Measurements from ENCODE around the gene RPS6KA6. TPM values are rescaled to one million over a fixed set of nuclear protein-coding genes. Genes with fewer than 3 reads are reported as not detected.

The RPS6KA6 gene
- total and polyA plus RNA-seq, 8 donors = 0.29 to 22.3 (median 1.1) TPM

DNA sequence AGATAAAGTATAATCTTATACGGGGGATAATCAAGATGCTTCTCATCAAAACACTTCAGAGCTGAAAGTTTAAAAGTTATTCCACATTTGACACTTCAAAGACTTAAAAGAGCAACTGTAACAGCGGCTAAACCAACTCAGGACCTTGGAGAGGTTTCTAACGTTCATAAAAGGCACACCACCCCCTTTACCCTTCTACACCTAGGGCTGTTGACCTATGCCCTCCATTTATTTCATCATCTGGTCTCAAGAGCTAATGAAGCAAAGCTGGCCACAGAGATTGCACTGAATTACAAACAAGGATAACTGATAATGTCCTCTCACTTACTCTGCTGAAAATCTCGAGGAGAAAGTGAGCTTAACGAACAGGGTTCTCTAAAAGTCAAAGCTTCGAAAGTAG lies 1.1 kb upstream of the RPS6KA6 start:
- H3K36me3 ChIP-seq = no peaks in the 10 kb centered on the region
- DNase-seq = no peak
- no peaks in the 10 kb centered on the region for H3K27me3 ChIP-seq
- no peak overlapping the region for H3K4me3 ChIP-seq
- WGBS, 5 donors = 35 to 48% (median 45%) methylated on average over 6 of the region's 6 CpGs
- H3K4me1 ChIP-seq = no peaks in the 10 kb centered on the region
- H3K27ac ChIP-seq = no peak overlapping the region
- intact Hi-C loops (cut with DNase I; ENCODE audit: low total_unique reads) = no loop called here
- no peak for TF ChIP-seq POLR2A (IDR thresholded peaks at IDR 0.05)
- no peak for TF ChIP-seq EP300 (IDR thresholded peaks at IDR 0.05)
- no peak for TF ChIP-seq POLR2AphosphoS5 (IDR thresholded peaks at IDR 0.05)
- TF ChIP-seq, protein P1, sequence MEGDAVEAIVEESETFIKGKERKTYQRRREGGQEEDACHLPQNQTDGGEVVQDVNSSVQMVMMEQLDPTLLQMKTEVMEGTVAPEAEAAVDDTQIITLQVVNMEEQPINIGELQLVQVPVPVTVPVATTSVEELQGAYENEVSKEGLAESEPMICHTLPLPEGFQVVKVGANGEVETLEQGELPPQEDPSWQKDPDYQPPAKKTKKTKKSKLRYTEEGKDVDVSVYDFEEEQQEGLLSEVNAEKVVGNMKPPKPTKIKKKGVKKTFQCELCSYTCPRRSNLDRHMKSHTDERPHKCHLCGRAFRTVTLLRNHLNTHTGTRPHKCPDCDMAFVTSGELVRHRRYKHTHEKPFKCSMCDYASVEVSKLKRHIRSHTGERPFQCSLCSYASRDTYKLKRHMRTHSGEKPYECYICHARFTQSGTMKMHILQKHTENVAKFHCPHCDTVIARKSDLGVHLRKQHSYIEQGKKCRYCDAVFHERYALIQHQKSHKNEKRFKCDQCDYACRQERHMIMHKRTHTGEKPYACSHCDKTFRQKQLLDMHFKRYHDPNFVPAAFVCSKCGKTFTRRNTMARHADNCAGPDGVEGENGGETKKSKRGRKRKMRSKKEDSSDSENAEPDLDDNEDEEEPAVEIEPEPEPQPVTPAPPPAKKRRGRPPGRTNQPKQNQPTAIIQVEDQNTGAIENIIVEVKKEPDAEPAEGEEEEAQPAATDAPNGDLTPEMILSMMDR (IDR thresholded peaks at IDR 0.05) = no peak
- H3K9me3 ChIP-seq = no peaks in the 10 kb centered on the region

DNA sequence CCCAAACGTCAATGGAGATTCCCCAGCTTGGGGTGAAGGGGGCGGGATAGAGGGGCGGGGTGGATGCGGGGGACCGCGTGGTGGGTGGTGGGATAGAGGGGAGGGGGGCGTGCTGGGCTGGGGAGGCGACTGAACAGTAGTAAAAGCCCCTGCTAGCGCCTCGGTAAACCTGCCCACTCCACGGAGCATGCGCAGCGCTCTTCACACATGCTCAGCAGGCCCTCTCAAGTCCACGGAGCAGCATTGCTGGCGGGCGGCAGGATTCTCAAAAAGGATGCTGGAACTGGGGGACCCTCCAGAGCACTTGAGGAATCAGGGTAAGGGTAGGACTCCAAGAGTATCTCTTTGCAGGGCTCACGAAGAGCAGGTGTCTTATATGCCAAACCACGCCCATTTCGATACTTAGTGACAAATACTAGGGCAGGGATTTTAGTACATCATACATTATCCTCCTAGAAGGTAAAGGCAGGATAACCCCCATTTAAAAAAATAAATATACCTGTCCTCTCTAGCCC lies 378 bp upstream of the RPS6KA6 start:
- TF ChIP-seq, protein P1 (IDR thresholded peaks at IDR 0.05) = no peak
- no peak for TF ChIP-seq POLR2AphosphoS5 (IDR thresholded peaks at IDR 0.05)
- TF ChIP-seq EP300 (IDR thresholded peaks at IDR 0.05) = no peak
- no peak for TF ChIP-seq POLR2A (IDR thresholded peaks at IDR 0.05)
- Histone ChIP-seq H3K27ac (peak overlapping the region in 4 of 5 donors; percentile 14 to 73 (median 39)), H3K36me3 (no peaks in the 10 kb centered on the region), H3K9me3 (no peaks in the 10 kb centered on the region), H3K27me3 (no peaks in the 10 kb centered on the region), H3K4me1 (no peaks in the 10 kb centered on the region), H3K4me3 (peak overlapping the region; percentile 53 to 65 (median 57))
- peak; percentile 51 to 92 for DNase-seq
- WGBS, 5 donors = 4 to 31% (median 10%) methylated on average over 6 to 19 of the region's 19 CpGs
- intact Hi-C loops (cut with DNase I; ENCODE audit: low total_unique reads) = no loop called here

DNA sequence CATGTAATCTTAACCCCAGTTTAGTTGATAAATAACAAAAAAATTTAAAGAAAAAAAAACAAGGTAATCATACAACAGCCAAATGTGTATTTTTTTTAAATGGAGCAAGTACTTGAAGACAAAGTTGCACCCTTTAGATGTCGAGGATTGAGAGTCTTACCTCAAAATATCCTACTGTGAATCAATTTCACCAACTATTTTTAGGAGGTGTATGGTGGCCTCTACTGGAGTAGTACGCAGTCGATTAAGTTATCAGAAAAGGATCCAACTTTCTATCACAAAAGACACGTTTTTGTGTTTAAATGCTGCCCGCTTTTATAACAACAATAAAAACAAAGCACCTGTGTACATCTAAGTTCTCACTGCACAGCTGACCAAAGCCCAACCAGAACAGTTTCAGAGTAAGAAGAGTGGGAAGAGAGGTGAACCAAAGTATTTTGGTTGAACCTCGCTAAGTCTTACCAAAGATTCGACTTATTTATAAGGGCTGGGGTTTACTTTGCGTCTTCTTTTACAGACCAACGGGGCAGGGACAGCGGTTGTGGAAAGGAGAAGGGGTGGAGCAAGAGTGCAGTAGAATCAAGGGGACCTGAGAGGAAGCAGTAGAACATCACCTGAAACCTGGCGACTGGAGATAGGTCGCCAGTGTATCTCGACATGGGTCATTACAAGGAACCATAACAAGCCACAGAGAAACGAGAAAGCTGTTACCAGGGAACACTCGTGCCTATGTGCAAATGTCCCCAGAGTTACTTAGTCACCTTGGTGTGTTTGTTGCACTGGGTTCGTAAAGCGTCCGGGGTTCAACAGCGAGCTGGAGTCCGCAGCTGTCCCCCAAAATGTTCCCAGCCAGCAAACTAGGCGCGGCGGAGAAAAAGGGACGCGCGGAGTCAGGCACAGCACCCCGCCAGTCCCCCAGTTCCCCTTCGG lies 1.1 kb downstream of the RPS6KA6 start:
- TF ChIP-seq POLR2AphosphoS5 (IDR thresholded peaks at IDR 0.05) = no peak
- TF ChIP-seq, protein P1 (IDR thresholded peaks at IDR 0.05) = no peak
- no peak for TF ChIP-seq EP300 (IDR thresholded peaks at IDR 0.05)
- TF ChIP-seq POLR2A (IDR thresholded peaks at IDR 0.05) = no peak
- no peaks in the 10 kb centered on the region for H3K9me3 ChIP-seq
- intact Hi-C loops (cut with DNase I; ENCODE audit: low total_unique reads) = no loop called here
- H3K27me3 ChIP-seq = no peaks in the 10 kb centered on the region
- no peaks in the 10 kb centered on the region for H3K36me3 ChIP-seq
- DNase-seq = no peak
- WGBS, 5 donors = 6 to 40% (median 9%) methylated on average over 17 to 28 of the region's 28 CpGs
- peak overlapping the region; percentile 53 to 65 (median 57) for H3K4me3 ChIP-seq
- no peaks in the 10 kb centered on the region for H3K4me1 ChIP-seq
- H3K27ac ChIP-seq = peak overlapping the region in 4 of 5 donors; percentile 25 to 73 (median 42)

DNA sequence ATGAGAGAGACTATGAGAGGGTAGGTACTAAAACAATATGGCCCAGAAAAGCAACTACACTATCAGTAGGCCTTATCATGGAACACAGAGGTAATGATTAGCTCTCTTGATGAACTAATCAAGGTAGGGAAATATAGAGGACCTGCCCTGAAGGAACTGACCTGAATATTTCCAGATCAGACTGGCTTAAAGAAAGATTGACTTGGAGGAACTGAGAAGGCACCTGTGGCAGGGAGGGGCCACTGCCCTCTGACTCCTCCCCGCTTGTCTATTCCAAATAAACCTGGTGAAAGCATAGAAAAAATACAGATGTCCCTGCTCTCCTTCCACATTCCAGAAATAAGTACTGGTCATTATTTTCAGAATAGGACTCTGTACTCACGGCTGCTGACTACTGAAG lies 5.5 kb downstream of the RPS6KA6 start:
- Histone ChIP-seq H3K4me1 (no peaks in the 10 kb centered on the region), H3K9me3 (no peaks in the 10 kb centered on the region), H3K27me3 (no peaks in the 10 kb centered on the region), H3K36me3 (no peaks in the 10 kb centered on the region), H3K27ac (no peak overlapping the region), H3K4me3 (no peak overlapping the region)
- intact Hi-C loops (cut with DNase I; ENCODE audit: low total_unique reads) = no loop called here
- TF ChIP-seq, protein P1 (IDR thresholded peaks at IDR 0.05) = no peak
- TF ChIP-seq POLR2AphosphoS5 (IDR thresholded peaks at IDR 0.05) (no peak), POLR2A (IDR thresholded peaks at IDR 0.05) (no peak), EP300 (IDR thresholded peaks at IDR 0.05) (no peak)
- DNase-seq = peak in 1 of 2 donors; percentile 12
- WGBS, 5 donors = 45 to 71% (median 60%) methylated on average over 2 of the region's 2 CpGs

Measured in stomach (tissue), 9 donors.